Activated T-helper 1 cell treated with anti-CD3 and anti-CD28 coated beads, Interleukin-2, amount 50 U/mL, for 16 hours (primary cell): ENCODE data around the gene NAIF1.
A peak's percentile ranks its signal among the peaks of the same experiment; 100 is the strongest.
"Not testable (repeated sequence)": the region's sequence is repeated elsewhere in the genome, so short reads cannot be mapped to it uniquely, and the experiment has no call there.

Source experiments
- DNase-seq, 2 donors: peaks; one replicate each; pipeline ENCODE4 v3.0.0-alpha.2; 2020; ENCODE audit warnings: low read depth in 1 of 2, low spot score in 1 of 2

NAIF1 gene, protein sequence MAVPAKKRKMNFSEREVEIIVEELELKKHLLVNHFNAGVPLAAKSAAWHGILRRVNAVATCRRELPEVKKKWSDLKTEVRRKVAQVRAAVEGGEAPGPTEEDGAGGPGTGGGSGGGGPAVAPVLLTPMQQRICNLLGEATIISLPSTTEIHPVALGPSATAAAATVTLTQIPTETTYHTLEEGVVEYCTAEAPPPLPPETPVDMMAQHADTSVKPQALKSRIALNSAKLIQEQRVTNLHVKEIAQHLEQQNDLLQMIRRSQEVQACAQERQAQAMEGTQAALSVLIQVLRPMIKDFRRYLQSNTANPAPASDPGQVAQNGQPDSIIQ

DNA sequence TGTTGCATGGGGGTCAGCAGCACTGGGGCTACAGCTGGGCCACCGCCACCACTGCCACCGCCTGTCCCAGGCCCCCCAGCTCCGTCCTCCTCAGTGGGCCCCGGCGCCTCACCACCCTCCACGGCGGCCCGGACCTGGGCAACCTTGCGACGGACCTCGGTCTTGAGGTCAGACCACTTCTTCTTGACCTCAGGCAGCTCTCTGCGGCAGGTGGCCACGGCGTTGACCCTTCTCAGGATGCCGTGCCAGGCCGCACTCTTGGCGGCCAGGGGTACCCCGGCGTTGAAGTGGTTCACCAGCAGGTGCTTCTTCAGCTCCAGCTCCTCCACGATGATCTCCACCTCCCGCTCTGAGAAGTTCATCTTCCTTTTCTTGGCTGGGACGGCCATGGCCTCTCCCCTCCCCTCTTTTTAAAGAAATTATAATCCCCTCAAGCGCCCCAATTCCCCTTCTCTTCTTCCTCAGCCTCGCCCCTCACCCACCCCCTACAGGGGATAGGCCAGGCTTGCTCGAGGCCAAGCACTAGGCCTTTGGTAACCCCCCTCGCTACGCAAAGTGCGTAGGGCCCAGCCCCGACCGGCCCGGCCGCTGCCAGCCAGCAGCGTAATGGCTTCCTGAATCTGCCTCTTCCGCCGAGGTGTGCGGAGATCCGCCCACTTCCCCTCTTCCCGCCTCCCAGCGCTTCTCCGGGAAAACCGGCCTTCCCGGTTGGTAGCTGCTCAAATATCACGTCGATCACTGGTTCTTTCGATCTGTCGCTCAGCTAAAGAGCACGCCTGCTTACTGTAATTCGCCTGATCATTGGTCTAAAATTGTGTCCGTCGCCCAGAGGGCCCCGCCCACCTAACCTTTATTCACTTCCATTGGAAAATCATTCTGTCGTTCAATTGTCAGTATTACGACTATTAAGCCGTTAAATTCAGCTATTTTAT is at the start of gene NAIF1:
Gene NAIF1, minus strand, starts transcription at position 608 of the 932 bp plus-strand sequence. Its CDS starts 219 bp downstream, at position 389.
- peak; percentile 87 to 94 for DNase-seq

DNA sequence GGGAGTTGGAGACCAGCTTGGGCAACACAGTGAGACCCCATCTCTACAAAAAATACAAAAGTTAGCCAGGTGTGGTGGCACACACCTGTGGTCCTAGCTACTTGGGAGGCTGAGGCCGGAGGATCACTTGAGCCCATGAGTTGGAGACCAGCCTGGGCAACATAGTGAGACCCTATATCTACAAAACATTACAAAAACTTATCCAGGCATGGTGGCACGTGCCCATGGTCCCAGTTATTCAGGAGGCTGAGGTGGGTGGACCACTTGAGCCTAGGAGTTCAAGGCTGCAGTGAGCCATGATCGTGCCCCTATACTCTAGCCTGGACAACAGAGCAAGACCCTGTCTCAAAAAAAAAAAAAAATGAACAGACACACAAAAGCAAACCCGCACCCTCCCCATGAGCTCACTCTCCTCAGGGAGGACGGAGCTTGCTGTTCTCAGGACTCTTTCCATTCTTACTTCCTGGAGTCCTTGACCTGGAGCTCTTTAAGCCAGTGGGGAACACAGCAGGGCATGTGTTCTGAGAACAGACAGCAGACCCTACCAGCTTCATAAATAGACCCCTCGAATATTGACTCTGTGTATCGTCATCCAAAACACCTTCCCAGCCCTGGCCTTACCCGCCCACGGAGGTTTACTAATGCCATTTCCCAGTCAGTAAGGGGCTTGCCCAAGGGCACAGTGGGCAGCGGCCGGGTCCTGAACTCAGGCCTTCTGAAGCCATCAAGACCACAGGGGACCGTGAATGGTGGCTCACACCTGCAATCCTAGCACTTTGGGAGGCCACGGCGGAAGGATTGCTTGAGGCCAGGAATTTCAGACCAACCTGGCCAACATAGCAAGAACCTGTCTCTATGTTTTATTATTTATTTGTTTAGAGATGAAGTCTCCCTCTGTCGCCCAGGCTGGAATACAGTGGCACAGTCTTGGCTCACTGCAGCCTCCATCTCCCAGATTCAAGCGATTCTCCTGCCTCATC is 49.3 kb upstream of the NAIF1 start:
- no peak for DNase-seq

DNA sequence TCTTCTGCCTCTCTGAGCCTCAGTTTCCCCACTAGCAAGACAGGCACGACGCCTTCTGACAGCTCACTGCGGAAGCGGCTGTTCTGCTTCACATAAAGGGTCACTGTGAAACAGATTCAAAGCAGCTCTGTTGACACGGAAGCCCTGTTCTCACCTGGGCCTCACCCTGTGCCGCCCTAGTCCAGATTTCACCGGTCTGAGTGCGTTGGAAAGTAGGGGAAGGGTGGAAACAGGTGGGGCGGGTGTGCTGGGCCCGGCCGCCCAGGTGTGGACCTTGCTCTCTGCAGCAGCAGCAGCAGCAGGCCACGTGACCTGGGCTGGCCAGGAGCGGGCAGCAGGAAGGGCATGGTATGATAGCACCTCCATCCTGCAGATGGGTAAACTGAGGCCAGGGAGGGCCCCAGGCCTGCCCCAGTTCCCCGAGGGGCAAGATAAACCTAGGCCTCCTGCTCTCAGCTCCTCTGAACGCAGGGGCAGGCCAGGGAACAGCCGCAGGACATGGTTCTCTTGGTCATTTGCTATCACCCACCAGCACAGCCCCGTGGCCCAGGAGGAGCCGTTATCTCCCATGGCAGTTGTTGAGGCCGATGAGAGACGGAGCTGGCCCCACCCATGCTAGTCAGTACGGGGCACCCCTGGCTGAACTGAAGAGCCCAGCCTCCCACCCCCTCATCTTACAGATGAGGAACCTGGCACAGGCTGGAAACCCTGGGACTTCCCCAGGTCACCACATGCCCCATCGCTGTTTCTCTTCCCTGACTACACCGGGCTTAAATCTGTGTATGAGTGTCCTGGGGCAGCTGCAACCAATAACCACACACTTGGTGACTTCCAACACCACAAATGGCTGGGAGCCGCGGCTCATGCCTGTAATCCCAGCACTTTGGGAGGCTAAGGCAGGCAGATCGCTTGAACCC is 48.3 kb upstream of the NAIF1 start:
- DNase-seq: no peak

DNA sequence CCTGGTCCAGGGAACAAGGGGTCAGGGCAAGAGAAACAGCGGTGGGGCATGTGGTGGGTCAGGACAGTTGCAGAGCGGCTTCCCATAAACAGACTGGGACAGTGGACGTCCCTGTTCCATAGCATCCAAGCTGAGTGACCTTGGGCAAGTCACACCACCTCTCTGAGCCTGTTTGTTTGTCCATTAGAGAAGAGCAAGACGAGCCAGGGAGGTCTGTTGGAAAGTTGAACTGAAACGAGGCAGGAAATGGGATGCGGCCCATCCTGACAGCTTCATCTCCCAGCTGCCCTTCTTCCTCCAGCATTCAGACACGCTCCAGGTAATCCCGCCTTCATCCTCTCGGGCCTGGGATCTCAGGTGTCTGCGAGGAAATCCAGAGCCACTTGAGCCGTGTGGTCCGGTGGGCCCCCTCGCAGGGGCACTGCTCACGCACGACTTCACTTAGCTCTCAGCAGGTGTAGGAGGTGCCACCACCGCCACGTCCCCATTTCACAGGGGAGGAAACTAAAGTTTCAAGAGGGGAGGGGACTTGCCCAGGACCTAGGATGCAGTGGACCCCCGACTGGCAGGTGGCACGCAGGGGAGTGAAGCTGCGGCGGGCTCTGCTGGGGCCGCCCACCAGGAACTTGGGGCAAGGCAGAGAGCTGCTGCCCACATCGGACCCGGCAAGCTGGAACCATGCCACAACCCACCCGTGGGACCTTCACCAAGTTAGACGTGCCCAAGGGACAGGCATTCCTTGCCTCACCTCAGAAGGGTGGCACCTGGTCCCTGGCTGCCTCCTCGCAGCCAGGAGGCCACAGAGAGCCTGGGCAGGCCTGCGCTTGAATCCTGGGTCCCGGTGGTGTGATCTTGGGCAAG is 47.4 kb upstream of the NAIF1 start:
- DNase-seq: no peak

DNA sequence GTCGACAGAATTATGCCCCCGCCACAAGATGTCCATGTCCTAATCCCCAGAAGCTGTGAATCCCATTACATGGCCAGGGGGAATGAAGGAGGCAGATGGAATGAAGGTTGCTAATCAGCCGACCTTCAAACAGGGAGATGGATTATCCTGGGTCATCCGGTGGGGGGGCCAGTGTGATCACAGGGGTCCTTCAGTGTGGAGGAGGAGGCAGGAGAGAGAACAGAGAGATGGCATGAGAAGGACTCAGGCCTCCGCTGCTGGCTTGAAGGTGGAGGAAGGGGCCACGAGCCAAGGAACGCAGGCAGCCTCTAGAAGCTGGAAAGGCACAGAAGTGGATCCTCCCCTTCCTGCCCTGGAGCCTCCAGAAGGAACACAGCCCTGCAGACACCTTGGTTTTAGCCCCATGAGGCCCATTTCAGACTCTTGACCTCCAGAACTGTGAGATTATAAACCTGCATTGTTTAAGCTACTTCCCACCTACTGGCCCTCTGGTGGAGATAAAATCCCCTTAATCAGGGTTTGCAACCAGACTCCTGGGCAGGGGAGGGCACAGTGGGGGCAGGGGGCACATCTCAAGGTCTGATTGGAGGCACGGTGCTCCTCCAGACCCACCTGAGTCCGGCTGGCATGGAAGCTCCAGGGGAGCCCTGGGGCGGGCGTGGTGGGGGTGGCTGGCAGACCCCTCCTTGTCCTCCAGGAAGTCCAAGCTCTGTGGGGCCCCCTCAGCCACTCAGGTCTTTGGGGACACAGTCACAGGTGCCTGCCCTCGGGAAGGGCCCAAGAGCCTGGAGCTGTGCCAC is 46.6 kb upstream of the NAIF1 start:
- no peak for DNase-seq

DNA sequence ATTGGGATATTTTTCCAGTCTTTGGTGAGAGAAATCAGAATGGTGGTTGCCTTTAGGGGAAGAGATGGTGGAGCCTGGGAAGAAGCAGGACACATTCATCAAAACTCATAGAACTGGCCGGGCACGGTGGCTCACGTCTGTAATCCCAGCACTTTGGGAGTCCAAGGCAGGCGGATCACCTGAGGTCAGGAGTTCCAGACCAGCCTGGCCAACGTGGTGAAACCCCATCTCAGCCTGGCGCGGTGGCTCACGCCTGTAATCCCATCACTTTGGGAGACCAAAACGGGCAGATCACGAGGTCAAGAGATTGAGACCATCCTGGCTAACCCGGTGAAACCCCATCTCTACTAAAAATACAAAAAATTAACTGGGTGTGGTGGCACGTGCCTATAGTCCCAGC is 44.6 kb upstream of the NAIF1 start:
- DNase-seq: not testable (repeated sequence)

DNA sequence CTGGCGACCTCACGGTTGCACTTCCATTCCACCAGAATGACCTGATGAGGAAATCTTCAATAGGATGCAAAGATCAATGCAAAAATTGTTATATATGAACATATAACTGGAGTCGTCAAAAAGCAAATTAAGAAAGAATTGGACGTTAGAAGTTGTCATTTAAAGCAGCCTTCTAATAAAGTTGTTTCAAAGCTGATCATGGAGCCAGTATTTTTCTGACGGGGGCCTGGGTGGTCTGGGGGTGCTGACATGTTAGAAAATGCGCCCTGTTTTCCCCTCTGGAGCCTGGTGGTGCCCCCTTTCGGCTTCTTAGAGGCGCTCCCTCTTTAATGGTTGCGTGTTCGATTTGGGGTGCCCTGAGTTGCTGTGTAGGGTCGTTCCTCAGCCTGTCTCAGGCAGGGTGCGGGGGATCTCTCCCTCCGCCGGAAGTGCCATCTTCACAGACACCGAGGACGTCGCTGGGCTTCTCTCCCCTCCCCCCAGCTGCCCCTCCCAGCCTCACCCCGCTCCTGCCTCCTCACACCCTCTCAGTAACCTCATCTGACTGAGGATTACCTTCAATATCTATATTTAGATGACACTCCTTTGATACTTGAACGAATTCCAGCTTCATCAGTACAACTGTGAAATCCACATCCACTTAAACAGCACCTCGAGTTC is 42.1 kb upstream of the NAIF1 start:
- DNase-seq: no peak

DNA sequence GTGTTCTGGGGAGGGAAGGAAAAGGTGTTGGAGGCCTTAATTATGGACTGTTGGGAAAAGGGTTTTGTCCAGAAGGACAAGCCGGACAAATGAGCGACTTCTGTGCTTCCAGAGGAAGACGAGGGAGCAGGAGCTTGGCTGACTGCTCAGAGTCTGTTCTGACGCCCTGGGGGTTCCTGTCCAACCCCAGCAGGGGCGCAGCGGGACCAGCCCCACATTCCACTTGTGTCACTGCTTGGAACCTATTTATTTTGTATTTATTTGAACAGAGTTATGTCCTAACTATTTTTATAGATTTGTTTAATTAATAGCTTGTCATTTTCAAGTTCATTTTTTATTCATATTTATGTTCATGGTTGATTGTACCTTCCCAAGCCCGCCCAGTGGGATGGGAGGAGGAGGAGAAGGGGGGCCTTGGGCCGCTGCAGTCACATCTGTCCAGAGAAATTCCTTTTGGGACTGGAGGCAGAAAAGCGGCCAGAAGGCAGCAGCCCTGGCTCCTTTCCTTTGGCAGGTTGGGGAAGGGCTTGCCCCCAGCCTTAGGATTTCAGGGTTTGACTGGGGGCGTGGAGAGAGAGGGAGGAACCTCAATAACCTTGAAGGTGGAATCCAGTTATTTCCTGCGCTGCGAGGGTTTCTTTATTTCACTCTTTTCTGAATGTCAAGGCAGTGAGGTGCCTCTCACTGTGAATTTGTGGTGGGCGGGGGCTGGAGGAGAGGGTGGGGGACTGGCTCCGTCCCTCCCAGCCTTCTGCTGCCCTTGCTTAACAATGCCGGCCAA is 41.3 kb upstream of the NAIF1 start:
- no peak for DNase-seq

DNA sequence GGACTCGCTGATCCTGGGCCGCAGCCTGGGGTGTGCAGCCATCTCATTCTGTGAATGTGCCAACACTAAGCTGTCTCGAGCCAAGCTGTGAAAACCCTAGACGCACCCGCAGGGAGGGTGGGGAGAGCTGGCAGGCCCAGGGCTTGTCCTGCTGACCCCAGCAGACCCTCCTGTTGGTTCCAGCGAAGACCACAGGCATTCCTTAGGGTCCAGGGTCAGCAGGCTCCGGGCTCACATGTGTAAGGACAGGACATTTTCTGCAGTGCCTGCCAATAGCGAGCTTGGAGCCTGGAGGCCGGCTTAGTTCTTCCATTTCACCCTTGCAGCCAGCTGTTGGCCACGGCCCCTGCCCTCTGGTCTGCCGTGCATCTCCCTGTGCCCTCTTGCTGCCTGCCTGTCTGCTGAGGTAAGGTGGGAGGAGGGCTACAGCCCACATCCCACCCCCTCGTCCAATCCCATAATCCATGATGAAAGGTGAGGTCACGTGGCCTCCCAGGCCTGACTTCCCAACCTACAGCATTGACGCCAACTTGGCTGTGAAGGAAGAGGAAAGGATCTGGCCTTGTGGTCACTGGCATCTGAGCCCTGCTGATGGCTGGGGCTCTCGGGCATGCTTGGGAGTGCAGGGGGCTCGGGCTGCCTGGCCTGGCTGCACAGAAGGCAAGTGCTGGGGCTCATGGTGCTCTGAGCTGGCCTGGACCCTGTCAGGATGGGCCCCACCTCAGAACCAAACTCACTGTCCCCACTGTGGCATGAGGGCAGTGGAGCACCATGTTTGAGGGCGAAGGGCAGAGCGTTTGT is 40.5 kb upstream of the NAIF1 start:
- DNase-seq: no peak

DNA sequence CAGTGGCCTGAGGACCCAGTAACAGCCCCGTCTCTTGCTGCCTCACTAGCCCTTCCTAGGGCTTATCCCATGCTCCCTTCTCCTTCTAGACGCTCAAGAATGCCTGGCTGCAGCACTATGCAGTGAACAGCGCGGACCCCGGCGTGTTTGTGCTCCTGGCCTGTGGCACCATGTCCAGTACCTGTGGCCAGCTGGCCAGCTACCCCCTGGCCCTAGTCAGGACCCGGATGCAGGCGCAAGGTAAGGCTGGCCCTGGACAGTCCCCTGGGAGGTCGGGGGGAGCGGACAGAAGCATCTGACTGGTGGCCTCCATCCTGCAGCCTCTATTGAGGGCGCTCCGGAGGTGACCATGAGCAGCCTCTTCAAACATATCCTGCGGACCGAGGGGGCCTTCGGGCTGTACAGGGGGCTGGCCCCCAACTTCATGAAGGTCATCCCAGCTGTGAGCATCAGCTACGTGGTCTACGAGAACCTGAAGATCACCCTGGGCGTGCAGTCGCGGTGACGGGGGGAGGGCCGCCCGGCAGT is 39.9 kb upstream of the NAIF1 start:
- DNase-seq: no peak

DNA sequence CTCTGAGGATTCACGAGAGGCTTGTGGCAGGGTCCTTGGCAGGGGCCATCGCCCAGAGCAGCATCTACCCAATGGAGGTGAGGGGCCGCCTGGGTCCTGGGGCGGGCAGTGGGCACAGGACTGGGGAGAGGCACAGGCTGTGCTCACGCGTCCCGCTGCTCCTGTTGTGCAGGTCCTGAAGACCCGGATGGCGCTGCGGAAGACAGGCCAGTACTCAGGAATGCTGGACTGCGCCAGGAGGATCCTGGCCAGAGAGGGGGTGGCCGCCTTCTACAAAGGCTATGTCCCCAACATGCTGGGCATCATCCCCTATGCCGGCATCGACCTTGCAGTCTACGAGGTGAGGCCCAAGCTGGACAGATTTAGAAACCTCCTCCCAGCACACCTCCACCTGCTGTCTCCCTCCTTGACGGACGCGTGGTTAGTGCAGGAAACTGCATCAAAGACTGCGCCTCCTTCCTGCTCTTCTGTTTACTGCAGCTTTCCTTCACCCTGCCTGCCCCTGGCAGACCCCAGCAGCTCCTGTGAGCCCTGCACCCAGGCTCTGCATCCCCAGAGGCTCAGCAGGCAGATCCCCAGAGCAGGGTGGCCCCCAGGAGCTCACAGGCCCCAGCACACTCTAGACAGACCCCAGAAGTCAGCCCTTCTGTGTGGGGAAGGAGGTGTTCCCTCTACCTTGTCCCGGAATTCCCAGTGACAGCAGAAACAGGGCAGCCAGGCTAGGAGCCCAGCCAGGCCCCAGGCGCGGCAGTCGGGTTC is 39.2 kb upstream of the NAIF1 start:
- DNase-seq: no peak

DNA sequence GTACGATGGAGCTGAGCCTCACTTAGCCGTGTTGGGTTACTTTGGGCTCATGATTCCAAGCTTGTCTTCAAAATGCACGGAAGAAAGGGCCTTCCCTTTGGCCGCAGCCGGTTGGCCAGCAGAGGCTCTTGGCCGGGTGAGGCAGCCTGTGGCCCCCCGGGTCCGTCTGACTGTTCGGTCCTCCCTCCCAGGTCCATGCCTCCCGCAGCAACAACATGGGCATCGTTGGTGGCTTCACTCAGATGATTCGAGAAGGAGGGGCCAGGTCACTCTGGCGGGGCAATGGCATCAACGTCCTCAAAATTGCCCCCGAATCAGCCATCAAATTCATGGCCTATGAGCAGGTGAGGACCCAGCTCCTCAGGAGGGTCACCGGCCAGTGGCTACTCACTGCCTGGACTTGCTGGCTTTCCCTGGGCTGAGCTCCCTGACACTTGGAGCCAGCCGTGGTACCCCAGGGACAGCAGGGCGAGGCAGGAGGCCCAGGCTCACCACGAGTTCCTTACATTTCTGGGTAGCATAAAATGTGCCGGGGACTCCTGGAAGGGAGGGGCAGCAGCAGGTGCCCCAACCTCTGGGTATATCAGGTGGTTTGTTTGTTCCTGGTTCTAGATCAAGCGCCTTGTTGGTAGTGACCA is 38.5 kb upstream of the NAIF1 start:
- no peak for DNase-seq

DNA sequence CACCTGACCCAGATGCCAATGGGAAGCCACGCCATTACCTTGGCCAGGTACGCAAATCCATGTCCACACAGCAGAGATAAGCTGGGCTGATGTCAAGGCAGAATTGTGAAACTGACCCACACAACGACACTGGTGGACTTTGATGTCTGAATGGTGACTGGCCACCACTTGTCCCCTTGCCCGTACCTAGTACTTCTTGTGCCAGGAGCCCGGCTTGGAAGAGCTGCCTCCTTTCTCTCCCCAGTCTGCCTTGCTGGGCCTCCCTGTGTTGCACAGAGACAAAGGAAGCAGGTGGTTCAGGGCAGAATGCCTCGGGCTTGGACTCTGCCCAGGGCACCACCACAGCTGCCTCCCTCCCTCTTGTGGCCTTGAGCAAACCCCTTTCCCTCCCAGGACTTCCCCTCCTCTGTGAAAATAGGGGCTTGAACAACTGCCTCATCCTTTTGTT is 37.1 kb upstream of the NAIF1 start:
- DNase-seq: no peak

DNA sequence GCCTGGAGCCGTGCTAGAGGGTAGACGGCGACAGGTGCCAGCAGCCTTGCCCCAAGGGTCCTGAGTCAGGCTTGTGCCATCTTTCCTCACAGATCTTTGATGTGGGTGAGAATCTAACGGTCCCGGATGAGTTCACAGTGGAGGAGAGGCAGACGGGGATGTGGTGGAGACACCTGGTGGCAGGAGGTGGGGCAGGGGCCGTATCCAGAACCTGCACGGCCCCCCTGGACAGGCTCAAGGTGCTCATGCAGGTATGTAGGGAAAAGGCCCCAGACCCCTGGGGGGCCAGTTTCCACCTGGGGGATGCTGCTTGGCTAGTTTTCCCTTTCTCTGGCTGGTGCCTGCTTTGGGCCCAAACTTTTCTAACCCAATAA is 36.5 kb upstream of the NAIF1 start:
- no peak for DNase-seq
